ENCODE measurements around the gene FLVCR2. TPM values are rescaled to one million over a fixed set of nuclear protein-coding genes. Genes with fewer than 3 reads are reported as not detected.
A peak's percentile ranks its signal among the peaks of the same experiment; 100 is the strongest.

Gene FLVCR2
- total RNA-seq, 1 experiment from 2014 or later, result 6.6 TPM

DNA sequence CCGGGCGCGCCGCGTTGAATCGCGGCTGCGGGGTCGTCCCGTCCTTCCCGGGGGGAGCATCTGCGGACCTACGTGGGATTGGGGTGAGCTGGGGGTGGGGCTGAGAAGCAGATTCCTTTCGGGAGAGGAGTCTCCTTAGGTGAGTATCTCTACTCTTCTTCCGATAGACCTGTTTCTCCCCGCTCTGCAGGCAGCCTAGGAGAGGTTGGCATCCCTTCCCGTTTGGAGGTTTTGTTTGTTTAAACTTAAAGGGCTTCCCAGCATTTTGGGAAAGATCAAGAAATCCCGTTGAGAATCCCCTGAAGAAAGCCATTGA, 83.0 kb downstream of the FLVCR2 start (continued):
- TF ChIP-seq, protein P1, sequence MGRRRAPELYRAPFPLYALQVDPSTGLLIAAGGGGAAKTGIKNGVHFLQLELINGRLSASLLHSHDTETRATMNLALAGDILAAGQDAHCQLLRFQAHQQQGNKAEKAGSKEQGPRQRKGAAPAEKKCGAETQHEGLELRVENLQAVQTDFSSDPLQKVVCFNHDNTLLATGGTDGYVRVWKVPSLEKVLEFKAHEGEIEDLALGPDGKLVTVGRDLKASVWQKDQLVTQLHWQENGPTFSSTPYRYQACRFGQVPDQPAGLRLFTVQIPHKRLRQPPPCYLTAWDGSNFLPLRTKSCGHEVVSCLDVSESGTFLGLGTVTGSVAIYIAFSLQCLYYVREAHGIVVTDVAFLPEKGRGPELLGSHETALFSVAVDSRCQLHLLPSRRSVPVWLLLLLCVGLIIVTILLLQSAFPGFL (CRISPR knock-in tag; IDR thresholded peaks at IDR 0.05; ENCODE audit: borderline replicate concordance), result no peak
- TF ChIP-seq TP53 (CRISPR knock-in tag; IDR thresholded peaks at IDR 0.05) (no peak), SOX15 (CRISPR knock-in tag; IDR thresholded peaks at IDR 0.05) (no peak), TEAD1 (CRISPR knock-in tag; IDR thresholded peaks at IDR 0.05) (0 out of 2 replicates have a peak, but pooled peaks have one; percentile 0), TEAD4 (CRISPR knock-in tag; IDR thresholded peaks at IDR 0.05) (no peak), ZNF263 (CRISPR knock-in tag; IDR thresholded peaks at IDR 0.05; ENCODE audit: low read depth) (no peak), ELF4 (CRISPR knock-in tag; IDR thresholded peaks at IDR 0.05; ENCODE audit: low read depth) (no peak), KAT7 (CRISPR knock-in tag; IDR thresholded peaks at IDR 0.05; ENCODE audit: borderline replicate concordance) (no peak)
- TF ChIP-seq, protein P2, sequence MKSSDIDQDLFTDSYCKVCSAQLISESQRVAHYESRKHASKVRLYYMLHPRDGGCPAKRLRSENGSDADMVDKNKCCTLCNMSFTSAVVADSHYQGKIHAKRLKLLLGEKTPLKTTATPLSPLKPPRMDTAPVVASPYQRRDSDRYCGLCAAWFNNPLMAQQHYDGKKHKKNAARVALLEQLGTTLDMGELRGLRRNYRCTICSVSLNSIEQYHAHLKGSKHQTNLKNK (CRISPR knock-in tag; IDR thresholded peaks at IDR 0.05), result no peak
- TF ChIP-seq, protein P3, sequence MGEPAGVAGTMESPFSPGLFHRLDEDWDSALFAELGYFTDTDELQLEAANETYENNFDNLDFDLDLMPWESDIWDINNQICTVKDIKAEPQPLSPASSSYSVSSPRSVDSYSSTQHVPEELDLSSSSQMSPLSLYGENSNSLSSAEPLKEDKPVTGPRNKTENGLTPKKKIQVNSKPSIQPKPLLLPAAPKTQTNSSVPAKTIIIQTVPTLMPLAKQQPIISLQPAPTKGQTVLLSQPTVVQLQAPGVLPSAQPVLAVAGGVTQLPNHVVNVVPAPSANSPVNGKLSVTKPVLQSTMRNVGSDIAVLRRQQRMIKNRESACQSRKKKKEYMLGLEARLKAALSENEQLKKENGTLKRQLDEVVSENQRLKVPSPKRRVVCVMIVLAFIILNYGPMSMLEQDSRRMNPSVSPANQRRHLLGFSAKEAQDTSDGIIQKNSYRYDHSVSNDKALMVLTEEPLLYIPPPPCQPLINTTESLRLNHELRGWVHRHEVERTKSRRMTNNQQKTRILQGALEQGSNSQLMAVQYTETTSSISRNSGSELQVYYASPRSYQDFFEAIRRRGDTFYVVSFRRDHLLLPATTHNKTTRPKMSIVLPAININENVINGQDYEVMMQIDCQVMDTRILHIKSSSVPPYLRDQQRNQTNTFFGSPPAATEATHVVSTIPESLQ (CRISPR knock-in tag; IDR thresholded peaks at IDR 0.05), result no peak
- TF ChIP-seq, protein P4, sequence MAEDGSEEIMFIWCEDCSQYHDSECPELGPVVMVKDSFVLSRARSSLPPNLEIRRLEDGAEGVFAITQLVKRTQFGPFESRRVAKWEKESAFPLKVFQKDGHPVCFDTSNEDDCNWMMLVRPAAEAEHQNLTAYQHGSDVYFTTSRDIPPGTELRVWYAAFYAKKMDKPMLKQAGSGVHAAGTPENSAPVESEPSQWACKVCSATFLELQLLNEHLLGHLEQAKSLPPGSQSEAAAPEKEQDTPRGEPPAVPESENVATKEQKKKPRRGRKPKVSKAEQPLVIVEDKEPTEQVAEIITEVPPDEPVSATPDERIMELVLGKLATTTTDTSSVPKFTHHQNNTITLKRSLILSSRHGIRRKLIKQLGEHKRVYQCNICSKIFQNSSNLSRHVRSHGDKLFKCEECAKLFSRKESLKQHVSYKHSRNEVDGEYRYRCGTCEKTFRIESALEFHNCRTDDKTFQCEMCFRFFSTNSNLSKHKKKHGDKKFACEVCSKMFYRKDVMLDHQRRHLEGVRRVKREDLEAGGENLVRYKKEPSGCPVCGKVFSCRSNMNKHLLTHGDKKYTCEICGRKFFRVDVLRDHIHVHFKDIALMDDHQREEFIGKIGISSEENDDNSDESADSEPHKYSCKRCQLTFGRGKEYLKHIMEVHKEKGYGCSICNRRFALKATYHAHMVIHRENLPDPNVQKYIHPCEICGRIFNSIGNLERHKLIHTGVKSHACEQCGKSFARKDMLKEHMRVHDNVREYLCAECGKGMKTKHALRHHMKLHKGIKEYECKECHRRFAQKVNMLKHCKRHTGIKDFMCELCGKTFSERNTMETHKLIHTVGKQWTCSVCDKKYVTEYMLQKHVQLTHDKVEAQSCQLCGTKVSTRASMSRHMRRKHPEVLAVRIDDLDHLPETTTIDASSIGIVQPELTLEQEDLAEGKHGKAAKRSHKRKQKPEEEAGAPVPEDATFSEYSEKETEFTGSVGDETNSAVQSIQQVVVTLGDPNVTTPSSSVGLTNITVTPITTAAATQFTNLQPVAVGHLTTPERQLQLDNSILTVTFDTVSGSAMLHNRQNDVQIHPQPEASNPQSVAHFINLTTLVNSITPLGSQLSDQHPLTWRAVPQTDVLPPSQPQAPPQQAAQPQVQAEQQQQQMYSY (CRISPR knock-in tag; IDR thresholded peaks at IDR 0.05), result no peak

DNA sequence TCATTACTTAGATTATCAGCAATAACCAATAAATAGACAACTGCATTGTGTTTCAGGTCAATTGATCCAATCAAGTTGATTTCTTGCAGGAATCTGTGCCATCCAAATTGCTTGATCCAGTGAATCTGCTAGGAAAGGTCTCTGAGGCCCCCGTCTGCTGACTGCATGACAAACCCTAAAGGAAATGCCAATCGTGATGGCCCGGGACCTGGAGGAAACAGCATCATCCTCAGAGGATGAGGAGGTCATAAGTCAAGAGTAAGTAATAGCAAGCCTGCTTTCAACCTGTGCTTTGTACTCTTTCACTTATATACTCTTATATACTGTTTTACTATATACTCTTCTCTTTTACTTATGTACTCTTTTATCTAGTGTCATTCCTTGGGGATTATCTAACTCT, 84.5 kb downstream of the FLVCR2 start:
- peaks cover 4% of the 10 kb centered on the region for H3K36me3 Mint-ChIP-seq
- no peaks in the 10 kb centered on the region for H3K27me3 Mint-ChIP-seq (ENCODE audit: low read depth)
- H3K27ac Mint-ChIP-seq, result no peak overlapping the region
- ATAC-seq, result no peak
- TF ChIP-seq ATF1 (CRISPR knock-in tag; IDR thresholded peaks at IDR 0.05) (no peak), SMAD4 (CRISPR knock-in tag; IDR thresholded peaks at IDR 0.05) (no peak), GABPB1 (CRISPR knock-in tag; IDR thresholded peaks at IDR 0.05) (no peak), NFATC4 (CRISPR knock-in tag; IDR thresholded peaks at IDR 0.05) (no peak), NR3C1 (CRISPR knock-in tag; conservative IDR thresholded peaks at IDR 0.05; ENCODE audit: low read depth) (no peak)
- TF ChIP-seq, protein P5, sequence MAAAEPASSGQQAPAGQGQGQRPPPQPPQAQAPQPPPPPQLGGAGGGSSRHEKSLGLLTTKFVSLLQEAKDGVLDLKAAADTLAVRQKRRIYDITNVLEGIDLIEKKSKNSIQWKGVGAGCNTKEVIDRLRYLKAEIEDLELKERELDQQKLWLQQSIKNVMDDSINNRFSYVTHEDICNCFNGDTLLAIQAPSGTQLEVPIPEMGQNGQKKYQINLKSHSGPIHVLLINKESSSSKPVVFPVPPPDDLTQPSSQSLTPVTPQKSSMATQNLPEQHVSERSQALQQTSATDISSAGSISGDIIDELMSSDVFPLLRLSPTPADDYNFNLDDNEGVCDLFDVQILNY (CRISPR knock-in tag; IDR thresholded peaks at IDR 0.05), result no peak
- TF ChIP-seq, protein P6, sequence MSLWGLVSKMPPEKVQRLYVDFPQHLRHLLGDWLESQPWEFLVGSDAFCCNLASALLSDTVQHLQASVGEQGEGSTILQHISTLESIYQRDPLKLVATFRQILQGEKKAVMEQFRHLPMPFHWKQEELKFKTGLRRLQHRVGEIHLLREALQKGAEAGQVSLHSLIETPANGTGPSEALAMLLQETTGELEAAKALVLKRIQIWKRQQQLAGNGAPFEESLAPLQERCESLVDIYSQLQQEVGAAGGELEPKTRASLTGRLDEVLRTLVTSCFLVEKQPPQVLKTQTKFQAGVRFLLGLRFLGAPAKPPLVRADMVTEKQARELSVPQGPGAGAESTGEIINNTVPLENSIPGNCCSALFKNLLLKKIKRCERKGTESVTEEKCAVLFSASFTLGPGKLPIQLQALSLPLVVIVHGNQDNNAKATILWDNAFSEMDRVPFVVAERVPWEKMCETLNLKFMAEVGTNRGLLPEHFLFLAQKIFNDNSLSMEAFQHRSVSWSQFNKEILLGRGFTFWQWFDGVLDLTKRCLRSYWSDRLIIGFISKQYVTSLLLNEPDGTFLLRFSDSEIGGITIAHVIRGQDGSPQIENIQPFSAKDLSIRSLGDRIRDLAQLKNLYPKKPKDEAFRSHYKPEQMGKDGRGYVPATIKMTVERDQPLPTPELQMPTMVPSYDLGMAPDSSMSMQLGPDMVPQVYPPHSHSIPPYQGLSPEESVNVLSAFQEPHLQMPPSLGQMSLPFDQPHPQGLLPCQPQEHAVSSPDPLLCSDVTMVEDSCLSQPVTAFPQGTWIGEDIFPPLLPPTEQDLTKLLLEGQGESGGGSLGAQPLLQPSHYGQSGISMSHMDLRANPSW (CRISPR knock-in tag; conservative IDR thresholded peaks at IDR 0.05; ENCODE audit: low read depth), result no peak
- H3K9me3 Mint-ChIP-seq, result no peaks in the 10 kb centered on the region
- peak overlapping the region; percentile 92 for H3K4me3 Mint-ChIP-seq
- ChIA-PET CTCF (interaction anchor here (1.5 kb wide), 1 partner anchor 9 kb away, joined by 3 read pairs; no protein-coding TSS in a partner anchor), POLR2A (no interaction called here)
- H3K4me1 Mint-ChIP-seq, result peaks cover 17% of the 10 kb centered on the region
- DNase-seq (ENCODE audit: low spot score), result no peak
